Mesenchymal stem cell (in vitro differentiated cells and primary cell): ENCODE measurements around the gene TBC1D22A.

Source experiments
- DNase-seq: peaks from one replicate; pipeline ENCODE4 v3.0.0-alpha.2; 2013
- H2AFZ ChIP-seq: one replicate; pipeline ENCODE4 v1.6.1; 2013; ENCODE audit warnings: low read depth, mild to moderate bottlenecking, control low read depth, inconsistent platforms, low read length, moderate library complexity
- H2AK5ac ChIP-seq: 2 replicates; pipeline ENCODE4 v1.6.1; 2013; ENCODE audit warnings: low read length, moderate library complexity, mild to moderate bottlenecking, inconsistent platforms; ENCODE audit not compliant: severe bottlenecking
- H2BK120ac ChIP-seq: one replicate; pipeline ENCODE4 v1.6.1; 2013; ENCODE audit warnings: low read depth, mild to moderate bottlenecking, inconsistent platforms, low read length, moderate library complexity
- H2BK12ac ChIP-seq, 2 experiments: one replicate each; pipeline ENCODE4 v1.6.1; 2013; ENCODE audit warnings: inconsistent platforms in 2 of 2, low read length in 2 of 2, mild to moderate bottlenecking in 2 of 2, moderate library complexity in 2 of 2, control low read depth in 1 of 2
- H2BK15ac ChIP-seq: one replicate; pipeline ENCODE4 v1.6.1; 2013; ENCODE audit warnings: mild to moderate bottlenecking, low read depth, inconsistent platforms; ENCODE audit not compliant: poor library complexity, severe bottlenecking
- H2BK5ac ChIP-seq: 2 replicates; pipeline ENCODE4 v1.6.1; 2013; ENCODE audit warnings: low read depth, mild to moderate bottlenecking, low read length, control low read depth, inconsistent platforms; ENCODE audit not compliant: poor library complexity, severe bottlenecking
- H3K14ac ChIP-seq, 2 experiments: one replicate each; pipeline ENCODE4 v1.6.1; 2013; ENCODE audit warnings: inconsistent platforms in 2 of 2, low read length in 2 of 2, control low read depth in 1 of 2, mild to moderate bottlenecking in 1 of 2, moderate library complexity in 1 of 2
- H3K18ac ChIP-seq, 2 experiments: one replicate each; pipeline ENCODE4 v1.6.1; 2013; ENCODE audit warnings: inconsistent platforms in 2 of 2, low read length in 2 of 2, control low read depth in 1 of 2, low read depth in 1 of 2, mild to moderate bottlenecking in 1 of 2
- H3K23ac ChIP-seq, 2 experiments: one replicate each; pipeline ENCODE4 v1.6.1; 2013; ENCODE audit warnings: inconsistent platforms in 2 of 2, low read length in 2 of 2, mild to moderate bottlenecking in 2 of 2, moderate library complexity in 2 of 2, control low read depth in 1 of 2
- H3K27ac ChIP-seq: 2 replicates; pipeline ENCODE4 v1.5.1; 2013; ENCODE audit warnings: mild to moderate bottlenecking, moderate library complexity, low read length, control low read depth, inconsistent platforms; ENCODE audit not compliant: poor library complexity, severe bottlenecking
- H3K27me3 ChIP-seq, 2 experiments: 2 replicates each; pipeline versions ENCODE4 v1.6.1 to v1.7.0; 2013; ENCODE audit warnings: low read length in 2 of 2, mild to moderate bottlenecking in 2 of 2, moderate library complexity in 2 of 2, control low read depth in 1 of 2, inconsistent platforms in 1 of 2; ENCODE audit not compliant: control insufficient read depth in 1 of 2, insufficient read depth in 1 of 2
- H3K36me3 ChIP-seq, 2 experiments: 2 replicates each; pipeline versions ENCODE4 v1.6.1 to v1.7.0; 2013; ENCODE audit warnings: low read length in 2 of 2, control low read depth in 1 of 2, inconsistent platforms in 1 of 2, low read depth in 1 of 2, mild to moderate bottlenecking in 1 of 2; ENCODE audit not compliant: insufficient read depth in 2 of 2, control insufficient read depth in 1 of 2
- H3K4ac ChIP-seq, 2 experiments: one replicate each; pipeline ENCODE4 v1.6.1; 2013; ENCODE audit warnings: inconsistent platforms in 2 of 2, low read length in 2 of 2, mild to moderate bottlenecking in 2 of 2, moderate library complexity in 2 of 2, control low read depth in 1 of 2, low read depth in 1 of 2
- H3K4me1 ChIP-seq: 2 replicates; pipeline ENCODE4 v1.6.1; 2013; ENCODE audit warnings: low read depth, low read length, control low read depth; ENCODE audit not compliant: control insufficient read depth, insufficient read depth
- H3K4me2 ChIP-seq: 2 replicates; pipeline ENCODE4 v1.6.1; 2013; ENCODE audit warnings: low read length, mild to moderate bottlenecking, inconsistent platforms; ENCODE audit not compliant: poor library complexity, severe bottlenecking
- H3K4me3 ChIP-seq, 2 experiments: 2 replicates each; pipeline versions ENCODE4 v1.5.1 to v1.7.0; 2013; ENCODE audit warnings: low read length in 2 of 2, mild to moderate bottlenecking in 2 of 2, control low read depth in 1 of 2, low read depth in 1 of 2; ENCODE audit not compliant: insufficient read depth in 1 of 2
- H3K79me1 ChIP-seq: replicated peaks from 2 replicates; pipeline ENCODE4 v1.6.1; 2013; ENCODE audit warnings: mild to moderate bottlenecking, control low read depth, low read length, inconsistent platforms; ENCODE audit not compliant: poor library complexity, severe bottlenecking
- H3K9ac ChIP-seq: 2 replicates; pipeline ENCODE4 v1.7.0; 2013; ENCODE audit warnings: mild to moderate bottlenecking, low read length, moderate library complexity
- H3K9me3 ChIP-seq: 2 replicates; pipeline ENCODE4 v1.7.0; 2013; ENCODE audit warnings: mild to moderate bottlenecking, low read length; ENCODE audit not compliant: control insufficient read depth
- H4K8ac ChIP-seq: one replicate; pipeline ENCODE4 v1.6.1; 2013; ENCODE audit warnings: inconsistent platforms, mild to moderate bottlenecking, low read length, moderate library complexity
- H4K91ac ChIP-seq: one replicate; pipeline ENCODE4 v1.6.1; 2013; ENCODE audit warnings: mild to moderate bottlenecking, low read length, inconsistent platforms
- WGBS: methylation state at CpG from one replicate; pipeline ENCODE4 v1.1.7; 2013; ENCODE audit warnings: mixed read lengths; 5-methylcytosine and 5-hydroxymethylcytosine counted together

TBC1D22A gene

GRCh38 chr22:46761539-46762237 lies 762 bp upstream of the TBC1D22A start:
- no peak overlapping the region for H2BK5ac ChIP-seq
- no peak overlapping the region for H2BK120ac ChIP-seq
- H4K8ac ChIP-seq: peak overlapping the region; percentile 97
- H3K4ac ChIP-seq: peak overlapping the region; percentile 57 to 84
- no peaks in the 10 kb centered on the region for H3K9me3 ChIP-seq
- H3K27me3 ChIP-seq: no peaks in the 10 kb centered on the region
- 5% methylated on average over 15 of the region's 17 CpGs for WGBS
- peaks cover 6 to 10% of the 10 kb centered on the region in 2 experiments for H3K36me3 ChIP-seq
- peak overlapping the region; percentile 88 for H4K91ac ChIP-seq
- no peak overlapping the region for H3K23ac ChIP-seq
- H3K4me3 ChIP-seq: peak overlapping the region; percentile 98 to 99
- H2BK15ac ChIP-seq: peak overlapping the region; percentile 29
- H3K9ac ChIP-seq: peak overlapping the region; percentile 100
- H2BK12ac ChIP-seq: peak overlapping the region in 1 of 2 experiments; percentile 38
- peaks cover 14% of the 10 kb centered on the region for H3K79me1 ChIP-seq
- no peak overlapping the region for H2AK5ac ChIP-seq
- peak overlapping the region; percentile 82 for H3K27ac ChIP-seq
- peaks cover 6% of the 10 kb centered on the region for H3K4me1 ChIP-seq
- peak overlapping the region; percentile 69 for H3K4me2 ChIP-seq
- no peak overlapping the region for H2AFZ ChIP-seq
- H3K14ac ChIP-seq: peak overlapping the region in 1 of 2 experiments; percentile 11
- DNase-seq: no peak
- H3K18ac ChIP-seq: peak overlapping the region; percentile 44 to 50

GRCh38 chr22:46763051-46763705 lies 728 bp downstream of the TBC1D22A start:
- Histone ChIP-seq H3K79me1 (peaks cover 23% of the 10 kb centered on the region), H4K8ac (peak overlapping the region; percentile 98), H2AK5ac (peak overlapping the region; percentile 18), H3K27me3 (no peaks in the 10 kb centered on the region), H4K91ac (peak overlapping the region; percentile 93), H3K9me3 (no peaks in the 10 kb centered on the region), H2BK5ac (no peak overlapping the region), H3K4me3 (peak overlapping the region; percentile 98 to 99), H3K14ac (peak overlapping the region in 1 of 2 experiments; percentile 23), H3K23ac (no peak overlapping the region), H3K4me1 (peaks cover 10% of the 10 kb centered on the region), H3K36me3 (peaks cover 6 to 14% of the 10 kb centered on the region in 2 experiments), H3K9ac (peak overlapping the region; percentile 100), H2BK15ac (no peak overlapping the region), H2BK12ac (no peak overlapping the region), H2AFZ (no peak overlapping the region), H3K4ac (peak overlapping the region; percentile 69 to 97), H2BK120ac (no peak overlapping the region), H3K27ac (peak overlapping the region; percentile 37), H3K18ac (peak overlapping the region; percentile 80 to 89), H3K4me2 (peak overlapping the region; percentile 67)
- peak; percentile 46 for DNase-seq
- 21% methylated on average over 11 of the region's 13 CpGs for WGBS

GRCh38 chr22:46764140-46764680 lies 1.8 kb downstream of the TBC1D22A start:
- H3K18ac ChIP-seq: no peak overlapping the region
- no peak overlapping the region for H2AK5ac ChIP-seq
- DNase-seq: no peak
- no peaks in the 10 kb centered on the region for H3K9me3 ChIP-seq
- H3K27me3 ChIP-seq: no peaks in the 10 kb centered on the region
- no peak overlapping the region for H3K4me2 ChIP-seq
- peaks cover 15% of the 10 kb centered on the region for H3K4me1 ChIP-seq
- H2BK15ac ChIP-seq: no peak overlapping the region
- no peak overlapping the region for H3K23ac ChIP-seq
- peak overlapping the region; percentile 33 for H3K9ac ChIP-seq
- H3K36me3 ChIP-seq: peaks cover 6 to 14% of the 10 kb centered on the region in 2 experiments
- no peak overlapping the region for H4K8ac ChIP-seq
- 94% methylated on average over 6 of the region's 6 CpGs for WGBS
- no peak overlapping the region for H2BK5ac ChIP-seq
- H3K79me1 ChIP-seq: peaks cover 23% of the 10 kb centered on the region
- H2BK120ac ChIP-seq: no peak overlapping the region
- peak overlapping the region in 1 of 2 experiments; percentile 99 for H3K4me3 ChIP-seq
- no peak overlapping the region for H3K27ac ChIP-seq
- H4K91ac ChIP-seq: no peak overlapping the region
- H2AFZ ChIP-seq: no peak overlapping the region
- H3K14ac ChIP-seq: no peak overlapping the region
- no peak overlapping the region for H2BK12ac ChIP-seq
- no peak overlapping the region for H3K4ac ChIP-seq
